Colonic mucosa (tissue), 4 donors: Measurements from ENCODE around the gene ANKFY1. TPM values are rescaled to one million over a fixed set of nuclear protein-coding genes. Genes with fewer than 3 reads are reported as not detected.

Experiments used
- DNase-seq: peaks from one replicate; pipeline ENCODE4 v3.0.0-alpha.2; 2020
- H3K27ac ChIP-seq: fragments of 200-600 bp; one replicate; pipeline ENCODE4 v1.8.0; 2021
- H3K27me3 ChIP-seq: fragments of 200-600 bp; one replicate; pipeline ENCODE4 v1.8.0; 2021
- H3K36me3 ChIP-seq: fragments of 200-600 bp; one replicate; pipeline ENCODE4 v1.8.0; 2021
- H3K4me1 ChIP-seq: fragments of 200-600 bp; one replicate; pipeline ENCODE4 v1.8.0; 2021; ENCODE audit warnings: mild to moderate bottlenecking
- H3K4me3 ChIP-seq: fragments of 200-600 bp; one replicate; pipeline ENCODE4 v1.8.0; 2021
- H3K9ac ChIP-seq, 2 donors: one replicate each; pipeline ENCODE4 v1.7.0; 2013; ENCODE audit warnings: control low read depth in 2 of 2, low read depth in 2 of 2, low read length in 2 of 2
- H3K9me3 ChIP-seq: fragments of 200-600 bp; one replicate; pipeline ENCODE4 v1.8.0; 2021
- intact Hi-C: fragments of 100-400 bp; cut with DNase I; formaldehyde crosslinking; loops from one replicate; pipeline ENCODE4 v1.14.1; 2022
- total RNA-seq, 2 donors: library from RNA; stranded (reverse); fragmentation: NEBNext Ultra II Directional in 1 of 2; extraction: Animal tissue kit (Norgen Biotek cat#: 25700) in 1 of 2; gene quantifications; one replicate each; pipeline ENCODE4 v1.2.1, GENCODE V29; 2021
- TF ChIP-seq, protein P1 (sequence below): fragments of 200-600 bp; IDR thresholded peaks from one replicate; pipeline ENCODE4 v1.8.0; 2022; ENCODE audit warnings: antibody characterized with exemption, mild to moderate bottlenecking
- donor health status: healthy.
- donor health status: DM: no; HTN: no; CAD: no.
- donor health status: DM: no; HTN: no; CAD: no.

The ANKFY1 gene
- total RNA-seq, 2 donors from 2014 or later, result 43.8 to 51.8 TPM

DNA sequence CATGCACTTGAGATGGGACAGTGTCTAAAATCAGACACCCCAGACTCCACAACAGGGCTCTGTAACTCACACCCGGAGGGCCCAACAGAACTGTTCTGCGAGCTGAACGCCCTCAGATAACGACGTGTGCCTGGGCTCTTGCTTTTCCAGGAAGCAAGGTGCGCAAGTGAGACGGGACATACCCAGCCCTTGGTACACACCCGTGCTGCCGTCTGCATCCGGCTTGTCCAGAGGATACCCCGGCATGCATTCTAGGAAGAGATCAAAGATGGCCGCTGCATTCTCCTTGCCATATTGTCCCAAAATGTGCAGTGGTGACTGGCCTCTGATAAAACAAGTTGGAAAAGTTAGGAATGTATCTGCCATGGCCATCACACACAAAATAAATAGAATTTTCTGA lies 91.4 kb downstream of the ANKFY1 start:
- no peaks in the 10 kb centered on the region for H3K4me1 ChIP-seq
- H3K4me3 ChIP-seq, result no peak overlapping the region
- no peak overlapping the region for H3K27ac ChIP-seq
- peaks cover 44% of the 10 kb centered on the region for H3K36me3 ChIP-seq
- intact Hi-C loops, result no loop called here
- no peaks in the 10 kb centered on the region for H3K27me3 ChIP-seq
- no peak overlapping the region for H3K9ac ChIP-seq
- DNase-seq, result no peak
- TF ChIP-seq, protein P1, sequence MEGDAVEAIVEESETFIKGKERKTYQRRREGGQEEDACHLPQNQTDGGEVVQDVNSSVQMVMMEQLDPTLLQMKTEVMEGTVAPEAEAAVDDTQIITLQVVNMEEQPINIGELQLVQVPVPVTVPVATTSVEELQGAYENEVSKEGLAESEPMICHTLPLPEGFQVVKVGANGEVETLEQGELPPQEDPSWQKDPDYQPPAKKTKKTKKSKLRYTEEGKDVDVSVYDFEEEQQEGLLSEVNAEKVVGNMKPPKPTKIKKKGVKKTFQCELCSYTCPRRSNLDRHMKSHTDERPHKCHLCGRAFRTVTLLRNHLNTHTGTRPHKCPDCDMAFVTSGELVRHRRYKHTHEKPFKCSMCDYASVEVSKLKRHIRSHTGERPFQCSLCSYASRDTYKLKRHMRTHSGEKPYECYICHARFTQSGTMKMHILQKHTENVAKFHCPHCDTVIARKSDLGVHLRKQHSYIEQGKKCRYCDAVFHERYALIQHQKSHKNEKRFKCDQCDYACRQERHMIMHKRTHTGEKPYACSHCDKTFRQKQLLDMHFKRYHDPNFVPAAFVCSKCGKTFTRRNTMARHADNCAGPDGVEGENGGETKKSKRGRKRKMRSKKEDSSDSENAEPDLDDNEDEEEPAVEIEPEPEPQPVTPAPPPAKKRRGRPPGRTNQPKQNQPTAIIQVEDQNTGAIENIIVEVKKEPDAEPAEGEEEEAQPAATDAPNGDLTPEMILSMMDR, result no peak
- H3K9me3 ChIP-seq, result no peaks in the 10 kb centered on the region

GRCh38 chr17:4170639-4171280 lies 93.0 kb downstream of the ANKFY1 start:
- H3K36me3 ChIP-seq, result peaks cover 38% of the 10 kb centered on the region
- H3K27ac ChIP-seq, result no peak overlapping the region
- H3K9ac ChIP-seq, result no peak overlapping the region
- H3K4me1 ChIP-seq, result no peaks in the 10 kb centered on the region
- no peak for DNase-seq
- no peaks in the 10 kb centered on the region for H3K9me3 ChIP-seq
- no peaks in the 10 kb centered on the region for H3K27me3 ChIP-seq
- TF ChIP-seq, protein P1, result no peak
- intact Hi-C loops, result no loop called here
- H3K4me3 ChIP-seq, result no peak overlapping the region

DNA sequence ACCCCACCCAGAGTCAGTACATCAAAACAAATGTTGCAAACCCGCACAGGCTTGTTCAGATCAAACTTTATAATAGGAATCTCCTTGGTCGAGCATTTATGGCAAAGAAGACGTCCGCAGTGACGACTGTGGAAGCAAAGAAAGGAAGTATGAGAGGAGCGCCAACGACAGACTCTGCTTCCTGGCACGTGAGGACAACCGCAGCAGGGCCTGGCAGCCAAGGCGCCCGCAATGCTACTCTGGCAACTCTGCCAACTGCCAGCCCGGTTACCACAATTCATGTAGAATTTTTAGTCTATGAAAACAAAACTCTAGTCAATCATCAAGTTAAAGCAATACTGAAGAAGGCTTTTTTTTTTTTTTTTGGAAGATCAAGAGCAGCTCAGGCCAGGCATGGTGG lies 96.0 kb downstream of the ANKFY1 start:
- intact Hi-C loops, result no loop called here
- H3K27ac ChIP-seq, result no peak overlapping the region
- H3K9me3 ChIP-seq, result no peaks in the 10 kb centered on the region
- no peaks in the 10 kb centered on the region for H3K27me3 ChIP-seq
- DNase-seq, result no peak
- H3K4me3 ChIP-seq, result no peak overlapping the region
- H3K4me1 ChIP-seq, result no peaks in the 10 kb centered on the region
- peaks cover 34% of the 10 kb centered on the region for H3K36me3 ChIP-seq
- H3K9ac ChIP-seq, result no peak overlapping the region
- TF ChIP-seq, protein P1, result no peak

DNA sequence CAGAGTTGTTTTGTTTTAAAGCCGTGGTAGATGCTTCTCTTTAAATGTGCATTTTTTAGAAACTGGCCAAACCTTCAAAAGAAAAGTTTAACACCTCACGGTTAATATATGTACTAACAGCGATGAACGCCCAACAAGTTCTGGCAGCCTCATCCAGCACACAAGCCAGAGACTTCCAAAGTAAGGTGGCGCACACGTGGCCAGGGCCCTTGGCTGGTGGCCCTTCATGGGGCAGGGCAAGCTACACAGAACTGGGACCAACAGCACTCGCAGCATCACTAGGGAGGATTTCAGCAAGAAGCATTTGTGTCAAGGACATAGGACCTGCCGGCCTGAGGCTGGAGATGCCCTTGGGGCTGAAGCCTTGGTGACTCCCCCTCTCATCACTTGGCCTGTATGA lies 97.4 kb downstream of the ANKFY1 start:
- TF ChIP-seq, protein P1, result no peak
- no peak for DNase-seq
- H3K9ac ChIP-seq, result no peak overlapping the region
- intact Hi-C loops, result no loop called here
- peaks cover 20% of the 10 kb centered on the region for H3K36me3 ChIP-seq
- H3K27me3 ChIP-seq, result no peaks in the 10 kb centered on the region
- no peaks in the 10 kb centered on the region for H3K4me1 ChIP-seq
- no peak overlapping the region for H3K4me3 ChIP-seq
- H3K27ac ChIP-seq, result no peak overlapping the region
- H3K9me3 ChIP-seq, result no peaks in the 10 kb centered on the region

GRCh38 chr17:4165301-4166010 lies 98.3 kb downstream of the ANKFY1 start:
- Histone ChIP-seq H3K27me3 (no peaks in the 10 kb centered on the region), H3K27ac (no peak overlapping the region), H3K9me3 (no peaks in the 10 kb centered on the region), H3K4me1 (no peaks in the 10 kb centered on the region), H3K9ac (no peak overlapping the region), H3K4me3 (no peak overlapping the region), H3K36me3 (peaks cover 11% of the 10 kb centered on the region)
- DNase-seq, result no peak
- TF ChIP-seq, protein P1, result no peak
- intact Hi-C loops, result no loop called here
